Thyroid gland (tissue), 4 donors: ENCODE data around the gene ABCC11. TPM values are rescaled to one million over a fixed set of nuclear protein-coding genes. Genes with fewer than 3 reads are reported as not detected.
"Not testable (repeated sequence)": the region's sequence is repeated elsewhere in the genome, so short reads cannot be mapped to it uniquely, and the experiment has no call there.

Source experiments
- DNase-seq, 2 donors: peaks; one replicate each; pipeline ENCODE4 v3.0.0-alpha.2; 2019
- H3K27ac ChIP-seq, 3 donors: fragments of 200-600 bp; sonication (generic); 1 replicate in 2 of 3; 2 replicates in 1 of 3; pipeline ENCODE4 v1.5.1; 2016 to 2019; ENCODE audit warnings: mild to moderate bottlenecking in 1 of 3, moderate library complexity in 1 of 3
- H3K27me3 ChIP-seq: fragments of 200-600 bp; sonication (generic); one replicate; pipeline ENCODE4 v1.5.1; 2019
- H3K36me3 ChIP-seq, 2 donors: fragments of 200-600 bp; sonication (generic); one replicate each; pipeline ENCODE4 v1.5.1; 2016 to 2019
- H3K4me1 ChIP-seq, 2 donors: fragments of 200-600 bp; sonication (generic); one replicate each; pipeline ENCODE4 v1.5.1; 2017 to 2019
- H3K4me3 ChIP-seq, 3 donors: fragments of 200-600 bp; sonication (generic); replicated peaks in 1 of 3; 1 replicate in 2 of 3; 2 replicates in 1 of 3; pipeline ENCODE4 v1.5.1; 2016; ENCODE audit warnings: mild to moderate bottlenecking in 1 of 3
- H3K9me3 ChIP-seq: fragments of 200-600 bp; sonication (generic); one replicate; pipeline ENCODE4 v1.5.1; 2017
- POLR2A ChIP-seq, 2 donors: fragments of 450-650 bp; IDR thresholded peaks; one replicate each; pipeline ENCODE4 v1.6.1; 2017; ENCODE audit warnings: antibody characterized with exemption in 2 of 2, mild to moderate bottlenecking in 2 of 2, moderate library complexity in 1 of 2
- WGBS, 2 donors: methylation state at CpG; one replicate each; pipeline ENCODE4 v1.1.5; 2017; 5-methylcytosine and 5-hydroxymethylcytosine counted together
- intact Hi-C: fragments of 100-400 bp; cut with DNase I; formaldehyde crosslinking; loops from one replicate; pipeline ENCODE4 v1.15.1; 2023
- total RNA-seq, 4 donors: library from RNA; depleted of rRNA; stranded (reverse); fragments of >200 nt; gene quantifications; one replicate each; pipeline ENCODE4 v1.2.3, GENCODE V29; 2016
- TF ChIP-seq, protein P1 (sequence below), 6 experiments: fragments of 200-600 bp in 3 of 6; fragments of 450-650 bp in 3 of 6; sonication (generic) in 3 of 6; IDR thresholded peaks; one replicate each; pipeline ENCODE4 v1.5.1; 2016 to 2019; ENCODE audit warnings: antibody characterized with exemption in 6 of 6, mild to moderate bottlenecking in 2 of 6, inconsistent platforms in 1 of 6, moderate library complexity in 1 of 6

Gene ABCC11
- total RNA-seq, 4 donors from 2014 or later, result 0.27 TPM; not detected in 3

DNA sequence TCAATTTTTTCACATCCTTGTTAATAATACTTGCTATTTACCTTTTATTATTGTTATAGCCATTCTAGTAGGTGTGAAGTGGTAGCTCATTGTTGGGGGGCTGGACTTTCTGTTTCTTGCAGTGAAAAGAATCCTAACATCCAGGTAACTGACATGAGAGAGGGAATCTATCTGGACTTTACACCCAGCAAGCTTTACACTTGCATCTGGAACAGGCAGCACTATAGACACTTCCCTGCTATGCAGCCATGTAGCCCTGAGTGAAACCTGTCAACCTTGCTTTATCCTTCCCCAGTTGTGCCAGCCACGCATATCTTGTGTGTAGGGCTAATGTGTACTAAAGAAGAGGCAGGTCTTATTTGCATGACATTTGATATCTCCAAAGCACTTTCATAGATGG, 74.7 kb downstream of the ABCC11 start:
- H3K27me3 ChIP-seq, result no peaks in the 10 kb centered on the region

DNA sequence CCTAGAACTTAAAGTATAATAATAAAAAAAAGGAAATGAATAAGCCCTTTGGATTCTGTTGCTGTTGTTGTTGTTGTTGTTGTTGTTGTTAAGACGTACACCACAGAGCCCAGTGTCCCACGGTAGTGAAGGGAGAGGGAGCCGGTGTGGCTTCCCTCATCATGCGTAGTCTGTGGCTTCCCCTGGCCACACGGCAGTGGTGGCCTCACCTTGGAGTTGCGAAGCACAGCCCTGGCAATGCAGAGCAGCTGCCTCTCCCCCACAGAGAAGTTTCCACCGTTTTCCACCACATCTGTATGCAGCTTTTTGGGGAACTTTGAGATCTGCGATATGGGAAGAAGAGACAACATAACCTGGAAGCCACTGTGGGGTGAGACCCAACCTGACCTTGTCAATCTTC, 77.4 kb downstream of the ABCC11 start:
- Histone ChIP-seq H3K27me3 (no peaks in the 10 kb centered on the region), H3K36me3 (no peaks in the 10 kb centered on the region), H3K9me3 (no peaks in the 10 kb centered on the region), H3K4me3 (no peak overlapping the region), H3K4me1 (peaks cover 0 to under 1% of the 10 kb centered on the region in 2 donors), H3K27ac (no peak overlapping the region)
- intact Hi-C loops, result loop anchor here (10.0 kb wide), 1 partner anchor 1135 kb away; no protein-coding TSS in a partner anchor
- TF ChIP-seq, protein P1, sequence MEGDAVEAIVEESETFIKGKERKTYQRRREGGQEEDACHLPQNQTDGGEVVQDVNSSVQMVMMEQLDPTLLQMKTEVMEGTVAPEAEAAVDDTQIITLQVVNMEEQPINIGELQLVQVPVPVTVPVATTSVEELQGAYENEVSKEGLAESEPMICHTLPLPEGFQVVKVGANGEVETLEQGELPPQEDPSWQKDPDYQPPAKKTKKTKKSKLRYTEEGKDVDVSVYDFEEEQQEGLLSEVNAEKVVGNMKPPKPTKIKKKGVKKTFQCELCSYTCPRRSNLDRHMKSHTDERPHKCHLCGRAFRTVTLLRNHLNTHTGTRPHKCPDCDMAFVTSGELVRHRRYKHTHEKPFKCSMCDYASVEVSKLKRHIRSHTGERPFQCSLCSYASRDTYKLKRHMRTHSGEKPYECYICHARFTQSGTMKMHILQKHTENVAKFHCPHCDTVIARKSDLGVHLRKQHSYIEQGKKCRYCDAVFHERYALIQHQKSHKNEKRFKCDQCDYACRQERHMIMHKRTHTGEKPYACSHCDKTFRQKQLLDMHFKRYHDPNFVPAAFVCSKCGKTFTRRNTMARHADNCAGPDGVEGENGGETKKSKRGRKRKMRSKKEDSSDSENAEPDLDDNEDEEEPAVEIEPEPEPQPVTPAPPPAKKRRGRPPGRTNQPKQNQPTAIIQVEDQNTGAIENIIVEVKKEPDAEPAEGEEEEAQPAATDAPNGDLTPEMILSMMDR (IDR thresholded peaks at IDR 0.05), result no peak
- no peak for TF ChIP-seq POLR2A (IDR thresholded peaks at IDR 0.05)
- WGBS, 2 donors, result 84 to 85% methylated on average over 8 of the region's 8 CpGs
- DNase-seq, result no peak

More for the DNA sequence above, 74.7 kb downstream of the ABCC11 start:
- H3K9me3 ChIP-seq, result no peaks in the 10 kb centered on the region
- H3K27ac ChIP-seq, result no peak overlapping the region
- intact Hi-C loops, result no loop called here
- no peak overlapping the region for H3K4me3 ChIP-seq
- H3K36me3 ChIP-seq, result no peaks in the 10 kb centered on the region
- DNase-seq, result no peak
- TF ChIP-seq POLR2A (IDR thresholded peaks at IDR 0.05), result no peak
- TF ChIP-seq, protein P1 (IDR thresholded peaks at IDR 0.05), result no peak
- WGBS, 2 donors, result 83 to 85% methylated on average over 1 of the region's 1 CpG
- no peaks in the 10 kb centered on the region for H3K4me1 ChIP-seq

DNA sequence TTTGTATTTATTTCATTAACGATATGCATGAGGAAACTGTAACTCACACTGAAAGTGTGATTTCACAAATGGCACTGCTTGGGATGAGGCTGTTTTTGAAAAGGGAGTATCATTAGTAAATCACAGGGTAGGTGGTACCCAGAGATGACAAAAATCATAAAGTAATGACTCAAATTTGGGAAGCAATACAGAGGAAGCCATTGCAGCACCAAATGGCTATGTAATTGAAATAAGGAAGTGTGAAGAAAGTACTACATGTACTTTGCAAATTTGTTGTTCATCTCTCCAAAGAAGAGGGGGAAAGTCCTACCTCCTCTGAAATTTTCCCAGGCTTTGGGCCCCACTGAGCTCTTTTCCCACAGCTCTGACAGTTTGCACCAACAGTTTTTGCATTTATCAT, 79.3 kb downstream of the ABCC11 start:
- Histone ChIP-seq H3K9me3 (no peaks in the 10 kb centered on the region), H3K27me3 (no peaks in the 10 kb centered on the region), H3K4me1 (peaks cover 0 to 5% of the 10 kb centered on the region in 2 donors), H3K4me3 (no peak overlapping the region), H3K27ac (no peak overlapping the region), H3K36me3 (no peaks in the 10 kb centered on the region)
- WGBS, 2 donors, result 78 to 86% methylated on average over 1 of the region's 1 CpG
- no peak for DNase-seq
- intact Hi-C loops, result loop anchor here (10.0 kb wide), 1 partner anchor 1133 kb away; no protein-coding TSS in a partner anchor
- TF ChIP-seq, protein P1 (IDR thresholded peaks at IDR 0.05), result no peak
- no peak for TF ChIP-seq POLR2A (IDR thresholded peaks at IDR 0.05)

DNA sequence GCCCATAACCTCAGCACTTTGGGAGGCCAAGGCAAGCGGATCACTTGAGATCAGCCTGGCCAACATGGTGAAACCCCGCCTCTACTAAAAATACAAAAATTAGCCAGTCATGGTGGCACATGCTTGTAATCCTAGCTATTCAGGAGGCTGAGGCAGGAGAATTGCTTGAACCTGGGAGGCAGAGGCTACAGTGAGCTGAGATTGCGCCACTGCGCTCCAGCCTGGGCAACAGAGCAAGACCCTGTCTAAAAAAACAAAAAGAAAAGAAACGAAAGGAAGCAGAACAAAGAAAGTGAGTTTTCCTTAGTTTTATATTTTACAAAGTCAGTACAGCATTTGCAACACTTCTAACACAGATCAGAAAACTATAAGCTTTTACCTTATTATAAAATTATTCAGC, 80.7 kb downstream of the ABCC11 start:
- 84 to 88% methylated on average over 5 of the region's 5 CpGs for WGBS, 2 donors
- intact Hi-C loops, result loop anchor here (10.0 kb wide), 1 partner anchor 1132 kb away; no protein-coding TSS in a partner anchor
- not testable (repeated sequence) for DNase-seq

DNA sequence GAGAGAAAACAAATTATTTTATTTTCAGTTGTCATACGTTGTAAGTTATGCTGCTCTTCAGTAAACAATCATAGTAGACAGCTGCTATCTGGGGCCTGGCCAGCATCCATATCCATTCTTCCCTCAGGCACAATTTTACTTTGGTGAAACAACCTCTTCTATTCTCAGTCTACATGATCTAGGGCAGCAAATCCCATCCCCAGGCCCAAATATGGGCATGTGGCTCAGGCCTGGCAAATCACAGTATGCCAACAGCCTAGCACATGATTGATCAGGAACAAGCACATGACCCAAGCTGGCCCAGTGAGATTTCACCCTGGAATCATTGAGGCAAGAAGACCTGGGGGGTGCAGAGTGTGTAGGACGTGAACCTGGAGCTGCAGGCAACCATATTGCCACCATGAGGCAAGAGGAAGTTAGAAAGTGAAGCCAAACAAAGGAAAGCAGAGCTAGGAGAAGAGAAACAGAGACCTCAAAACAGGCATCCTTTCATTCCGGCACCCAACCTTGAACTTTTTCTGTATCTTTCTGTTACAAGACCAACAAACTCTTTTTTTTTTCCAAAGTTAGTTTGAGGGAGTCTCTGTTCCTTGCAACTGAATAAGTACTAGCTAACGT, 81.3 kb downstream of the ABCC11 start:
- Histone ChIP-seq H3K4me1 (peaks cover 0 to 6% of the 10 kb centered on the region in 2 donors), H3K4me3 (no peak overlapping the region), H3K36me3 (no peaks in the 10 kb centered on the region), H3K27me3 (no peaks in the 10 kb centered on the region), H3K9me3 (no peaks in the 10 kb centered on the region), H3K27ac (no peak overlapping the region)
- no peak for DNase-seq
- no peak for TF ChIP-seq POLR2A (IDR thresholded peaks at IDR 0.05)
- TF ChIP-seq, protein P1 (IDR thresholded peaks at IDR 0.05), result no peak
- intact Hi-C loops, result loop anchor here (10.0 kb wide), 1 partner anchor 1131 kb away; no protein-coding TSS in a partner anchor
- WGBS, 2 donors, result 90 to 95% methylated on average over 4 of the region's 4 CpGs

More for the DNA sequence above, 80.7 kb downstream of the ABCC11 start:
- not testable (repeated sequence) for H3K27ac ChIP-seq, H3K4me3 ChIP-seq, H3K36me3 ChIP-seq, H3K9me3 ChIP-seq, H3K4me1 ChIP-seq, H3K27me3 ChIP-seq
